Suprapubic skin (tissue), 4 donors: ENCODE measurements around the gene HELZ.

Experiments used
- POLR2A ChIP-seq, 2 donors: fragments of 450-650 bp; IDR thresholded peaks; one replicate each; pipeline ENCODE4 v1.6.1; 2017; ENCODE audit warnings: antibody characterized with exemption in 2 of 2, mild to moderate bottlenecking in 2 of 2, moderate library complexity in 2 of 2
- POLR2AphosphoS5 ChIP-seq, 3 donors: sonication (generic); formaldehyde crosslinking; IDR thresholded peaks; one replicate each; pipeline ENCODE4 v1.6.1; 2017; ENCODE audit warnings: antibody characterized with exemption in 3 of 3

GRCh38 chr17:67283731-67284516 is 38.9 kb upstream of the HELZ start:
- TF ChIP-seq POLR2AphosphoS5 (IDR thresholded peaks at IDR 0.05) (no peak), POLR2A (IDR thresholded peaks at IDR 0.05) (no peak)
